ENCODE results near the gene HNRNPU. TPM values are rescaled to one million over a fixed set of nuclear protein-coding genes. Genes with fewer than 3 reads are reported as not detected.

The HNRNPU gene
- total RNA-seq, 1 donor from 2014 or later, result 167 TPM

GRCh38 chr1:244876228-244876910 lies 12.0 kb upstream of the HNRNPU start:
- Histone ChIP-seq H3K27me3 (ENCODE audit: low read depth) (no peaks in the 10 kb centered on the region), H3K27ac (replicated peaks) (no peak overlapping the region), H3K4me1 (no peaks in the 10 kb centered on the region), H3K9me3 (replicated peaks) (no peaks in the 10 kb centered on the region), H3K36me3 (no peaks in the 10 kb centered on the region), H3K4me3 (no peak overlapping the region)
- intact Hi-C loops (cut with micrococcal nuclease), result no loop called here
- no peak for DNase-seq
- TF ChIP-seq CTCF (IDR thresholded peaks at IDR 0.05; ENCODE audit: borderline replicate concordance), result no peak

- H3K4me1 ChIP-seq, result no peaks in the 10 kb centered on the region
- H3K27me3 ChIP-seq (ENCODE audit: low read depth), result no peaks in the 10 kb centered on the region
- DNase-seq, result no peak
- no peaks in the 10 kb centered on the region for H3K36me3 ChIP-seq
- TF ChIP-seq CTCF (IDR thresholded peaks at IDR 0.05; ENCODE audit: borderline replicate concordance), result no peak
- no peaks in the 10 kb centered on the region for H3K9me3 ChIP-seq (replicated peaks)
- no peak overlapping the region for H3K4me3 ChIP-seq
- H3K27ac ChIP-seq (replicated peaks), result no peak overlapping the region
- intact Hi-C loops (cut with micrococcal nuclease), result no loop called here
Observed at GRCh38 chr1:244874974-244875579, 10.7 kb upstream of the HNRNPU start.

DNA sequence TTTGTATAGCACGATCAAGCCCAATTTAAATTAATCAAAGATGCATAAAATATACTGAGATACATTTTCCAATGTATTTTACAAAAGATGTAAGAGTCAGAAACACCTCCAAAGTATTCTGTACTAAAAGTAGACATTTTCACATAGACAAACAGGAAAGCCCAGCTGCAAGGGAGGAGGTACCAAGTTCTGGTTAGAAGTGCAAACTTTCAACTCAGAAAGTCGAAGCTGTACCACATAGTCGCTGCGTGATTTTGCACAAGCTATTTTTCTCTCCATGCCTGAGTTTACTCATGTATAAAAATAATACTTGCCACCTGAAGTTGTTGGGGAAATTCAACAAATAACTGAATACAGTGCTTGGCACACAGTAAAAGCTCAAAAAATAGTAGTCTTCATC lies 5.6 kb upstream of the HNRNPU start:
- no peaks in the 10 kb centered on the region for H3K27me3 ChIP-seq (ENCODE audit: low read depth)
- no peaks in the 10 kb centered on the region for H3K9me3 ChIP-seq (replicated peaks)
- H3K4me3 ChIP-seq, result no peak overlapping the region
- no peak for TF ChIP-seq CTCF (IDR thresholded peaks at IDR 0.05; ENCODE audit: borderline replicate concordance)
- intact Hi-C loops (cut with micrococcal nuclease), result loop anchor here (10.0 kb wide), 1 partner anchor 175 kb away; no protein-coding TSS in a partner anchor
- no peak for DNase-seq
- H3K36me3 ChIP-seq, result no peaks in the 10 kb centered on the region
- no peak overlapping the region for H3K27ac ChIP-seq (replicated peaks)
- H3K4me1 ChIP-seq, result peaks cover 22% of the 10 kb centered on the region

DNA sequence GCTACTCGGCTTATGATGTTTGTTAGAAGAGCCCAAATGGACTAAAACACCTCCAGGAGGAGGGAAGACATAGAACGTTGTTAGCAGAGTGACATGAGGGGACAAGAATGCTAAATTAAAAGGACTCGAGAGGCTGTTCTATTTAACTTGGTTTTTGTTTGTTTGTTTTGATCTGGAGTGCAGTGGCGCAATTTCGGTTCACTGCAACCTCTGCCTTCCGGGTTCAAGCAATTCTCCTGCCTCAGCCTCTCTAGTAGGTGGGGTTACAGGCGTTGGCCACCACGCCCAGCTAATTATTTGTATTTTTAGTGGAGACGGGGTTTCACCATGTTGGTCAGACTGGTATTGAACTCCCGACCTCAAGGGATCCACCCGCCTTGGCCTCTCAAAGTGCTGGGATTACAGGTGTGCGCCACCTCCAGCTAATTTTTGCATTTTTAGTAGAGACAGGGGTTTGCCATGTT lies 5.1 kb upstream of the HNRNPU start:
- H3K9me3 ChIP-seq (replicated peaks), result no peaks in the 10 kb centered on the region
- no peak overlapping the region for H3K4me3 ChIP-seq
- H3K27ac ChIP-seq (replicated peaks), result no peak overlapping the region
- peaks cover 23% of the 10 kb centered on the region for H3K4me1 ChIP-seq
- no peaks in the 10 kb centered on the region for H3K27me3 ChIP-seq (ENCODE audit: low read depth)
- intact Hi-C loops (cut with micrococcal nuclease), result loop anchor here (10.0 kb wide), 1 partner anchor 175 kb away; no protein-coding TSS in a partner anchor
- no peak for DNase-seq
- TF ChIP-seq CTCF (IDR thresholded peaks at IDR 0.05; ENCODE audit: borderline replicate concordance), result no peak
- H3K36me3 ChIP-seq, result no peaks in the 10 kb centered on the region

GRCh38 chr1:244868484-244869363 lies 4.4 kb upstream of the HNRNPU start:
- H3K27me3 ChIP-seq (ENCODE audit: low read depth), result no peaks in the 10 kb centered on the region
- H3K27ac ChIP-seq (replicated peaks), result no peak overlapping the region
- no peaks in the 10 kb centered on the region for H3K9me3 ChIP-seq (replicated peaks)
- DNase-seq, result no peak
- peaks cover 28% of the 10 kb centered on the region for H3K4me1 ChIP-seq
- intact Hi-C loops (cut with micrococcal nuclease), result loop anchor here (10.0 kb wide), 1 partner anchor 176 kb away; no protein-coding TSS in a partner anchor
- H3K4me3 ChIP-seq, result no peak overlapping the region
- no peaks in the 10 kb centered on the region for H3K36me3 ChIP-seq
- no peak for TF ChIP-seq CTCF (IDR thresholded peaks at IDR 0.05; ENCODE audit: borderline replicate concordance)

Data from left ventricle myocardium inferior (tissue), 1 donor.